ENCODE measurements around the gene EMSY.

DNA sequence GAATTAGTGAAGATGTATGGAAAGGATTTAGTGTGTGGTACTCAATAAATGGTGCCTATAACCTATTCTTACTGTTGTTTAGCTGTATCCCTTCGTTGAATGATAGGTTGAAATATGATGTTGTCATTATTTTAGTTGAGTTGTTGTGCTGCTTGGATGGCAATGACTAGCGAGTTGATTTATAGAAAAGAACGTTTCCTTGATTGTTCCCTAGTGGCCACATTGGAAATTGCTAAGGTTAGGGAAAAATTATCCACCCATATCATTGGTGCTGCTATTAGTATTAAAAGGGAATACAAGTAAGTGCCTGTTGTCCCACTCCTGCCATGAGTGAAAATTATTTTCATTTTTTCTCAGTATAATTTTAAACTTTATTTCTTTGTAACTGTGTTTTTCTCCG is 14.5 kb downstream of the EMSY start:
- TF ChIP-seq, protein P1, sequence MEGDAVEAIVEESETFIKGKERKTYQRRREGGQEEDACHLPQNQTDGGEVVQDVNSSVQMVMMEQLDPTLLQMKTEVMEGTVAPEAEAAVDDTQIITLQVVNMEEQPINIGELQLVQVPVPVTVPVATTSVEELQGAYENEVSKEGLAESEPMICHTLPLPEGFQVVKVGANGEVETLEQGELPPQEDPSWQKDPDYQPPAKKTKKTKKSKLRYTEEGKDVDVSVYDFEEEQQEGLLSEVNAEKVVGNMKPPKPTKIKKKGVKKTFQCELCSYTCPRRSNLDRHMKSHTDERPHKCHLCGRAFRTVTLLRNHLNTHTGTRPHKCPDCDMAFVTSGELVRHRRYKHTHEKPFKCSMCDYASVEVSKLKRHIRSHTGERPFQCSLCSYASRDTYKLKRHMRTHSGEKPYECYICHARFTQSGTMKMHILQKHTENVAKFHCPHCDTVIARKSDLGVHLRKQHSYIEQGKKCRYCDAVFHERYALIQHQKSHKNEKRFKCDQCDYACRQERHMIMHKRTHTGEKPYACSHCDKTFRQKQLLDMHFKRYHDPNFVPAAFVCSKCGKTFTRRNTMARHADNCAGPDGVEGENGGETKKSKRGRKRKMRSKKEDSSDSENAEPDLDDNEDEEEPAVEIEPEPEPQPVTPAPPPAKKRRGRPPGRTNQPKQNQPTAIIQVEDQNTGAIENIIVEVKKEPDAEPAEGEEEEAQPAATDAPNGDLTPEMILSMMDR (IDR thresholded peaks at IDR 0.05): peak in 3 of 7 experiments; percentile 31 to 52 (median 42)
- no peak for TF ChIP-seq POLR2AphosphoS5 (IDR thresholded peaks at IDR 0.05)
- TF ChIP-seq EP300 (IDR thresholded peaks at IDR 0.05): no peak
- TF ChIP-seq POLR2A (IDR thresholded peaks at IDR 0.05): no peak
